Measurements from ENCODE around the gene BDKRB1.
A peak's percentile ranks its signal among the peaks of the same experiment; 100 is the strongest.

BDKRB1 gene

GRCh38 chr14:96287856-96288255 lies 31.8 kb downstream of the BDKRB1 start:
- H3K36me3 Mint-ChIP-seq: peaks cover 28% of the 10 kb centered on the region
- no peaks in the 10 kb centered on the region for H3K4me1 Mint-ChIP-seq
- H3K9me3 Mint-ChIP-seq: no peaks in the 10 kb centered on the region

GRCh38 chr14:96294246-96294645 lies 38.2 kb downstream of the BDKRB1 start:
- no peak overlapping the region for H3K4me3 Mint-ChIP-seq
- no peak overlapping the region for H3K27ac Mint-ChIP-seq
- DNase-seq (ENCODE audit: low spot score in 2 of 2): no peak
- peaks cover 19% of the 10 kb centered on the region for H3K36me3 Mint-ChIP-seq
- no peaks in the 10 kb centered on the region for H3K27me3 Mint-ChIP-seq
- H3K9me3 Mint-ChIP-seq: no peaks in the 10 kb centered on the region
- H3K4me1 Mint-ChIP-seq: no peaks in the 10 kb centered on the region
- no peak for ATAC-seq (ENCODE audit: low read depth)

More at GRCh38 chr14:96287856-96288255, 31.8 kb downstream of the BDKRB1 start:
- H3K27me3 Mint-ChIP-seq: no peaks in the 10 kb centered on the region
- H3K27ac Mint-ChIP-seq: no peak overlapping the region
- ATAC-seq (ENCODE audit: low read depth) (no peak), DNase-seq (ENCODE audit: low spot score in 2 of 2) (no peak)
- no peak overlapping the region for H3K4me3 Mint-ChIP-seq

DNA sequence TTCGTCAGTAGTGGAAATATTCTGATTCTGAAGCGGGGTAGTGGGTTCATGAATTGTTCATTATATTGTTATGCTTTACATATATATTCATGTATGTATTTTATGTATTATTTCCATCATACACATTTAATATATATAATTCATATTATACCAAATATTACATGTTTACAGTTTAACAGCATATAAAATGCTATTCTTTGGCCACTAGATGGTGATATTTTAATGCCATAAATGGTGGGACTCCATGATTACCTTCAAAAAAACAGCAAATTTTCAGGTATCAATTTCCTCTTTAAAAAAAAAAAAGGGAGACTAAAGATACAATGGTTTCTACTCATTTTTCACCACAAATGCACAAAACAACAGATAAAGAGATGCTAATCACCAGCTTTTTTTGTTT lies 41.0 kb downstream of the BDKRB1 start:
- Mint-ChIP-seq H3K36me3 (peaks cover 21% of the 10 kb centered on the region), H3K4me3 (no peak overlapping the region), H3K27me3 (no peaks in the 10 kb centered on the region), H3K9me3 (no peaks in the 10 kb centered on the region), H3K27ac (no peak overlapping the region), H3K4me1 (no peaks in the 10 kb centered on the region)
- DNase-seq (ENCODE audit: low spot score in 2 of 2) (no peak), ATAC-seq (ENCODE audit: low read depth) (peak; percentile 55)

- no peak overlapping the region for H3K27ac Mint-ChIP-seq
- peaks cover 21% of the 10 kb centered on the region for H3K36me3 Mint-ChIP-seq
- no peaks in the 10 kb centered on the region for H3K4me1 Mint-ChIP-seq
- H3K4me3 Mint-ChIP-seq: no peak overlapping the region
- no peak for DNase-seq (ENCODE audit: low spot score in 2 of 2)
- no peaks in the 10 kb centered on the region for H3K27me3 Mint-ChIP-seq
- no peak for ATAC-seq (ENCODE audit: low read depth)
- no peaks in the 10 kb centered on the region for H3K9me3 Mint-ChIP-seq
These were observed 42.0 kb downstream of the BDKRB1 start for GRCh38 chr14:96297997-96298515.

DNA sequence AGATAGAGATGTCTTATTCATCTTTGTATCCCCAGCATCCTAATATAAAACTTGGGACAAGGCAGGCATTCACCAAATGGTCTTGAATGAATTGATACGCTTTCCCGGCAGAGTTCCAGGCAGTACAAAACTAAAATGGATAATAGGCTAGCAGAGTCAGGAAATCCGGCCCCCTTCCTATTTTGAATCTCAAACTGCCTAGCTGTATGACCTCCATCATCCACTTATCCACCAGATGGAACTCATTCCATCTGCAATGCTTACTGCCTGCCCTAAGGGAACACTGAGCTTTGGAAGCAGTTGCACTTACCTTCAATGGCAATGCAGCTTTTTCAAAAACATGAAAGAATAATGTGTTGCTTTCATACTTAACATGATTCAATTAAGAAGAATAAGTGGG lies 43.4 kb downstream of the BDKRB1 start:
- H3K4me1 Mint-ChIP-seq: no peaks in the 10 kb centered on the region
- no peaks in the 10 kb centered on the region for H3K27me3 Mint-ChIP-seq
- no peak overlapping the region for H3K4me3 Mint-ChIP-seq
- DNase-seq (ENCODE audit: low spot score in 2 of 2) (no peak), ATAC-seq (ENCODE audit: low read depth) (no peak)
- peaks cover 15% of the 10 kb centered on the region for H3K36me3 Mint-ChIP-seq
- peak overlapping the region; percentile 8 for H3K27ac Mint-ChIP-seq
- no peaks in the 10 kb centered on the region for H3K9me3 Mint-ChIP-seq

DNA sequence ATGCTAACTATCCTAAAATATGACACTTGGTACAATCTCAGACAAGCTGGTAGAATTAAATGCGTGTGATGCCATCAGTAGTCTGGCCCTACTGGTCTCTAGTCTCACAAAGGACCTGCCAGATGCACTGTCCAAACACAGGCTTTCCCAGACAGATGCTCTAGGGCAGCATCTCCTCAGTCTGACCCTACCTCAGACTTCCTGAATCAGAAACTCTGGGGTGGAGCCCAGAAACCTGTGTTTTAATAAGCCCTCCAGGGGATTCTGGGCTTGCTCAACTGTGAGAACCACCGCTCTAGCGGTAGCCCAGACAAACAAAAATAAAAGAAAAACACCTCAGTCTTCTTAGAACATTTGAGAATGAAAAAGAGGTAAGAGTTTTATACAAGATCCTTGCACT lies 48.0 kb downstream of the BDKRB1 start:
- Mint-ChIP-seq H3K27ac (no peak overlapping the region), H3K36me3 (peaks cover 22% of the 10 kb centered on the region), H3K27me3 (no peaks in the 10 kb centered on the region), H3K9me3 (no peaks in the 10 kb centered on the region), H3K4me1 (no peaks in the 10 kb centered on the region), H3K4me3 (no peak overlapping the region)
- ATAC-seq (ENCODE audit: low read depth) (no peak), DNase-seq (ENCODE audit: low spot score in 2 of 2) (no peak)

DNA sequence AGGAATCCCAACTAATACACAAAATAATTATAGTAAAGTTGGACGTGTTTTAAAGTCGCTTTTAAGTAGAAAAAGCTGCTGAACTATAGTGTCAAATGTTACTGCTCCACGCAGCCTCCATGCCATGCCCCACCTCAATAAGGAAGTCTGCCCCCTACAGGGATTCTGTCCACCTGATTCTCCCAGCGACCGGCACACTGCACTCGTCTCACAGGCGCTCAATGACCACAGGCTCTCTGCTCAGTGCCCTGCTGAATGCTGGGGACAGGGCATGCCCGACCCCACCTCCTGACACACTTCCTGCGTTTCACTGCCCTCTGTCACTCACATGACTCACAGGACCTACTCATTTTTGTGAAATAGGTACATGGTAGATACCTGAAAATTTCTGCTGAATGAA lies 48.9 kb downstream of the BDKRB1 start:
- H3K36me3 Mint-ChIP-seq: peaks cover 24% of the 10 kb centered on the region
- H3K4me3 Mint-ChIP-seq: no peak overlapping the region
- H3K4me1 Mint-ChIP-seq: no peaks in the 10 kb centered on the region
- DNase-seq (ENCODE audit: low spot score in 2 of 2) (no peak), ATAC-seq (ENCODE audit: low read depth) (no peak)
- no peaks in the 10 kb centered on the region for H3K9me3 Mint-ChIP-seq
- H3K27me3 Mint-ChIP-seq: no peaks in the 10 kb centered on the region
- no peak overlapping the region for H3K27ac Mint-ChIP-seq

DNA sequence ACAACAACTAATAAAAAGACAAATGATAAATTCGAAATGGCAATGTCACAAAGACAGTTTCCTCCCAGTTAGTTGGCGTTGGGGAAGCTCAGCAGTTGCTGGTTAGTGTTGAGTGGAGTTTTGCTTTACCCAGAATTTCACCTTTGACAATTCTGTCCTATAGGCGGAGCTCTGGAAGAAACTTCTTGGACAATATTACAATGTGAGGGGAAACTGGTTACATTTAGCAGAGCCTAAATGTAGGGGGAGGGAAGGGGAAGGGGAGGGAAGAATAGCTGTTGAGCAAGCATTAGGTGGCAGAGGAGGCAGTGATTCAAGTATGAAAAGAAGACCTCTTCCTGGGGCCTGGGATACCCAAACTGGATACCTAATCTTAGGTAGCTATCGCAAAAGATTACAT lies 51.4 kb downstream of the BDKRB1 start:
- DNase-seq (ENCODE audit: low spot score in 2 of 2) (no peak), ATAC-seq (ENCODE audit: low read depth) (no peak)
- H3K36me3 Mint-ChIP-seq: peaks cover 24% of the 10 kb centered on the region
- no peaks in the 10 kb centered on the region for H3K9me3 Mint-ChIP-seq
- H3K27me3 Mint-ChIP-seq: no peaks in the 10 kb centered on the region
- no peak overlapping the region for H3K4me3 Mint-ChIP-seq
- no peaks in the 10 kb centered on the region for H3K4me1 Mint-ChIP-seq
- no peak overlapping the region for H3K27ac Mint-ChIP-seq

- no peaks in the 10 kb centered on the region for H3K27me3 Mint-ChIP-seq
- DNase-seq (ENCODE audit: low spot score in 2 of 2): no peak
- H3K9me3 Mint-ChIP-seq: no peaks in the 10 kb centered on the region
- peak overlapping the region; percentile 22 for H3K27ac Mint-ChIP-seq
- H3K4me1 Mint-ChIP-seq: no peaks in the 10 kb centered on the region
- no peak overlapping the region for H3K4me3 Mint-ChIP-seq
- ATAC-seq (ENCODE audit: low read depth): no peak
- peaks cover 27% of the 10 kb centered on the region for H3K36me3 Mint-ChIP-seq
These were observed 53.3 kb downstream of the BDKRB1 start for GRCh38 chr14:96309133-96309895.

GRCh38 chr14:96309896-96310330 lies 53.9 kb downstream of the BDKRB1 start:
- DNase-seq (ENCODE audit: low spot score in 2 of 2) (no peak), ATAC-seq (ENCODE audit: low read depth) (no peak)
- H3K27me3 Mint-ChIP-seq: no peaks in the 10 kb centered on the region
- no peak overlapping the region for H3K4me3 Mint-ChIP-seq
- peaks cover 26% of the 10 kb centered on the region for H3K36me3 Mint-ChIP-seq
- no peaks in the 10 kb centered on the region for H3K9me3 Mint-ChIP-seq
- no peak overlapping the region for H3K27ac Mint-ChIP-seq
- H3K4me1 Mint-ChIP-seq: no peaks in the 10 kb centered on the region

DNA sequence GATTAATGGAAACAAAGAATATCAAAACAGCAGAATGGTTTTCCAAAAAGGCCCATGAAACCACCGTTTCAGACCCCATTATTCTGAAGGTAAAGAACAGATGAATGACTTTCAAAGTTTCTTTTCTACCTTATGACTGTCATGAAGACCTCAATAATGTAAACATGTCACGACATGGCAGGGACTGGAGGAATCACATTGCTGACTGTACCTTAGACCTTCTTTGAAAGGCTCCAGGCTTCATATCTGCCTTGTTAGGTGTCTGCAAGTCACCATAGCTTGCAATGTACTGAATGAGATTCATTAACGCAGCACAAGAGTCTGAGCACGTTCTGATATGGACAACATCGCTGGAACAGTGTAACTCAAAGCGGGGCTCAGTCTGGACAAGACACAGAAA lies 54.9 kb downstream of the BDKRB1 start:
- Mint-ChIP-seq H3K36me3 (peaks cover 35% of the 10 kb centered on the region), H3K27me3 (no peaks in the 10 kb centered on the region), H3K9me3 (no peaks in the 10 kb centered on the region), H3K4me1 (no peaks in the 10 kb centered on the region), H3K27ac (no peak overlapping the region), H3K4me3 (no peak overlapping the region)
- DNase-seq (ENCODE audit: low spot score in 2 of 2): no peak
- ATAC-seq (ENCODE audit: low read depth): no peak

Data from memory B cell (primary cell).